HEK293 (cell line): Measurements from ENCODE around the gene TRPM2.

Source experiments
- CTCF ChIA-PET: fragments of 350-600 bp; formaldehyde crosslinking; extraction: SDS; loops from one replicate; lab custom pipeline; 2021; ENCODE audit warnings: antibody characterized with exemption; lab: Yijun Ruan, JAX
- POLR2A ChIA-PET: fragments of 300-600 bp; formaldehyde crosslinking; extraction: SDS; loops from one replicate; lab custom pipeline; 2020; ENCODE audit warnings: antibody characterized with exemption, inconsistent platforms; lab: Yijun Ruan, JAX
- H3K27ac ChIP-seq: fragments of 200-500 bp; sonication (Bioruptor generic); 2 replicates; pipeline ENCODE4 v1.5.1; 2014; ENCODE audit warnings: low read depth, low read length, control low read depth, inconsistent platforms; ENCODE audit errors: extremely low read depth
- H3K36me3 ChIP-seq, 2 experiments: fragments of 200-500 bp in 1 of 2; sonication (Bioruptor generic) in 1 of 2; 1 replicate in 1 of 2; 2 replicates in 1 of 2; pipeline ENCODE4 v1.5.1; 2014 to 2017; ENCODE audit warnings: inconsistent platforms in 2 of 2, low read length in 2 of 2; ENCODE audit not compliant: control insufficient read depth in 2 of 2, insufficient read depth in 1 of 2
- H3K4me1 ChIP-seq: fragments of 200-500 bp; sonication (Bioruptor generic); 2 replicates; pipeline ENCODE4 v1.5.1; 2014; ENCODE audit warnings: mild to moderate bottlenecking, low read length, inconsistent platforms; ENCODE audit not compliant: control insufficient read depth, insufficient read depth
- H3K4me3 ChIP-seq: 2 replicates; pipeline ENCODE4 v1.5.1; 2011; ENCODE audit warnings: low read depth, mild to moderate bottlenecking, control low read depth, low read length, moderate library complexity
- H3K9me3 ChIP-seq: fragments of 200-500 bp; sonication (Bioruptor generic); 2 replicates; pipeline ENCODE4 v1.5.1; 2014; ENCODE audit warnings: low read depth, low read length, inconsistent platforms; ENCODE audit not compliant: control insufficient read depth, insufficient read depth
- ELK4 ChIP-seq: IDR thresholded peaks from 2 replicates; pipeline ENCODE4 v1.6.1; 2011; ENCODE audit warnings: mild to moderate bottlenecking, low read depth, low read length, borderline replicate concordance
- HOXD13 ChIP-seq: sonication (generic); formaldehyde crosslinking; IDR thresholded peaks from 2 replicates; pipeline ENCODE4 v1.8.0; 2022; ENCODE audit warnings: missing genetic modification reagents, borderline replicate concordance
- KLF1 ChIP-seq: fragments of 450-650 bp; formaldehyde crosslinking; IDR thresholded peaks from 2 replicates; pipeline ENCODE4 v1.5.1; 2016; ENCODE audit warnings: missing biosample characterization, missing genetic modification characterization
- KLF16 ChIP-seq: fragments of 450-650 bp; formaldehyde crosslinking; IDR thresholded peaks from 2 replicates; pipeline ENCODE4 v1.5.1; 2017; ENCODE audit warnings: missing biosample characterization, missing genetic modification characterization
- KLF8 ChIP-seq: fragments of 450-650 bp; formaldehyde crosslinking; IDR thresholded peaks from 2 replicates; pipeline ENCODE4 v1.5.1; 2016; ENCODE audit warnings: missing biosample characterization, missing genetic modification characterization
- SP2 ChIP-seq: fragments of 450-650 bp; formaldehyde crosslinking; IDR thresholded peaks from 2 replicates; pipeline ENCODE4 v1.5.1; 2016; ENCODE audit warnings: missing biosample characterization, missing genetic modification characterization
- SP3 ChIP-seq: fragments of 450-650 bp; formaldehyde crosslinking; IDR thresholded peaks from 2 replicates; pipeline ENCODE4 v1.5.1; 2016; ENCODE audit warnings: missing biosample characterization, missing genetic modification characterization
- ZNF132 ChIP-seq: fragments of 450-650 bp; formaldehyde crosslinking; IDR thresholded peaks from 2 replicates; pipeline ENCODE4 v1.5.1; 2017; ENCODE audit warnings: missing biosample characterization, missing genetic modification characterization, borderline replicate concordance
- ZNF138 ChIP-seq: fragments of 450-650 bp; formaldehyde crosslinking; IDR thresholded peaks from 2 replicates; pipeline ENCODE4 v1.5.1; 2016; ENCODE audit warnings: missing biosample characterization, missing genetic modification characterization, borderline replicate concordance
- ZNF202 ChIP-seq: fragments of 450-650 bp; formaldehyde crosslinking; IDR thresholded peaks from 2 replicates; pipeline ENCODE4 v1.5.1; 2016; ENCODE audit warnings: missing biosample characterization, missing genetic modification characterization, borderline replicate concordance
- ZNF391 ChIP-seq: fragments of 450-650 bp; formaldehyde crosslinking; IDR thresholded peaks from 2 replicates; pipeline ENCODE4 v1.5.1; 2016; ENCODE audit warnings: low read depth, missing biosample characterization, missing genetic modification characterization, borderline replicate concordance
- ZNF423 ChIP-seq: fragments of 450-650 bp; formaldehyde crosslinking; IDR thresholded peaks from 2 replicates; pipeline ENCODE4 v1.5.1; 2016; ENCODE audit warnings: missing biosample characterization, missing genetic modification characterization
- ZNF561 ChIP-seq: fragments of 450-650 bp; IDR thresholded peaks from 2 replicates; pipeline ENCODE4 v1.5.1; 2018; ENCODE audit warnings: missing biosample characterization, missing genetic modification characterization, borderline replicate concordance
- ZNF571 ChIP-seq: fragments of 450-650 bp; formaldehyde crosslinking; IDR thresholded peaks from 2 replicates; pipeline ENCODE4 v1.5.0; 2017; ENCODE audit warnings: missing biosample characterization, missing genetic modification characterization
- ZNF623 ChIP-seq: fragments of 450-650 bp; formaldehyde crosslinking; IDR thresholded peaks from 2 replicates; pipeline ENCODE4 v1.5.1; 2016; ENCODE audit warnings: missing biosample characterization, missing genetic modification characterization
- ZNF639 ChIP-seq: fragments of 450-650 bp; formaldehyde crosslinking; IDR thresholded peaks from 2 replicates; pipeline ENCODE4 v1.5.1; 2016; ENCODE audit warnings: missing biosample characterization, missing genetic modification characterization
- ZNF664 ChIP-seq: fragments of 450-650 bp; formaldehyde crosslinking; IDR thresholded peaks from 2 replicates; pipeline ENCODE4 v1.5.1; 2016; ENCODE audit warnings: missing biosample characterization, missing genetic modification characterization
- ZNF707 ChIP-seq: fragments of 450-650 bp; formaldehyde crosslinking; IDR thresholded peaks from 2 replicates; pipeline ENCODE4 v1.5.1; 2016; ENCODE audit warnings: missing biosample characterization, missing genetic modification characterization
- ZNF76 ChIP-seq: fragments of 450-650 bp; formaldehyde crosslinking; IDR thresholded peaks from 2 replicates; pipeline ENCODE4; 2016; ENCODE audit warnings: low read depth, missing biosample characterization, missing genetic modification characterization, borderline replicate concordance
- ZSCAN5A ChIP-seq: fragments of 450-650 bp; formaldehyde crosslinking; IDR thresholded peaks from 2 replicates; pipeline ENCODE4 v1.5.1; 2016; ENCODE audit warnings: missing biosample characterization, missing genetic modification characterization
- TF ChIP-seq, protein P1 (sequence below): fragments of 450-650 bp; formaldehyde crosslinking; IDR thresholded peaks from 2 replicates; pipeline ENCODE4 v1.5.1; 2016; ENCODE audit warnings: missing biosample characterization, missing genetic modification characterization
- TF ChIP-seq, protein P2 (sequence below): fragments of 450-650 bp; formaldehyde crosslinking; IDR thresholded peaks from 2 replicates; pipeline ENCODE4 v1.5.1; 2016; ENCODE audit warnings: missing biosample characterization, missing genetic modification characterization
- TF ChIP-seq, protein P3 (sequence below): fragments of 450-650 bp; formaldehyde crosslinking; IDR thresholded peaks from 2 replicates; pipeline ENCODE4 v1.5.0; 2017; ENCODE audit warnings: missing biosample characterization, missing genetic modification characterization, borderline replicate concordance

The TRPM2 gene

GRCh38 chr21:44443891-44444285, 90.5 kb downstream of the TRPM2 start (continued):
- no peak for TF ChIP-seq ZNF623 (tag by site-specific recombination)
- TF ChIP-seq ZNF138 = no peak
- no peak for TF ChIP-seq ZNF423 (tag by site-specific recombination)
- TF ChIP-seq, protein P1, sequence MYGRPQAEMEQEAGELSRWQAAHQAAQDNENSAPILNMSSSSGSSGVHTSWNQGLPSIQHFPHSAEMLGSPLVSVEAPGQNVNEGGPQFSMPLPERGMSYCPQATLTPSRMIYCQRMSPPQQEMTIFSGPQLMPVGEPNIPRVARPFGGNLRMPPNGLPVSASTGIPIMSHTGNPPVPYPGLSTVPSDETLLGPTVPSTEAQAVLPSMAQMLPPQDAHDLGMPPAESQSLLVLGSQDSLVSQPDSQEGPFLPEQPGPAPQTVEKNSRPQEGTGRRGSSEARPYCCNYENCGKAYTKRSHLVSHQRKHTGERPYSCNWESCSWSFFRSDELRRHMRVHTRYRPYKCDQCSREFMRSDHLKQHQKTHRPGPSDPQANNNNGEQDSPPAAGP (tag by site-specific recombination) = no peak

DNA sequence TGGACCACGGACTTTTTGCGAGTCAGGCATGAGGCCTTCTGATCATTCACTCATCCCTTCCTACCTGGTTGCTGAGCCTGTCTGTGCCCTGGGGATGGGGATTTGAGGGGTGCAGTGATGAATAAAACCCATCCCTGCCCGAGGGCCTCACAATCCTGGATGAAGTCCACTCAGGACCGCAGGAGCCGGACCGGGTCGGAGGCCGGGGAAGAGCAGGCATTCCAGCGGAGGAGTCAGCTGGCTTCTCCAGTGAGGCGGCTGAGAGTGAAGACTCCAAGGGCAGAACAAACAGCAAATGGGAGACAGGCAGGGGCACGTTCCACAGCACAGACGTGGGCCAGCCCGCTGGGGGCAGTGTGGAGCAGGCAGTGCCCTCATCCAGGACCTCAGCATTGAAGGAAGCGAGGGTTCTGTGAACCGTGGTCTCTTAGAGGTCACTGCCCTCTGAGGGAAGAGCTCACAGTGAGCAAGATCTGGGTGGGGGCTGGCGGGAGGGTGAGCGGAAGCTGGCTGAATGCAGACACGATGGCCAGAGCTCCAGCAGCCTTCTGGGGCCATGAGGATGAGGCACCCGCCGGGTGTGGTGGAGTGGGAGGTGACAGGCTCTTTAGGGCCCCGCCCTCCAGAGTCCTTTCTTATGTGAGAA, 91.0 kb downstream of the TRPM2 start:
- CTCF ChIA-PET = interaction anchor here (0.6 to 0.7 kb wide), 2 partner anchors 72 to 768 kb away, joined by 3 to 4 read pairs; no protein-coding TSS in a partner anchor
- no peak overlapping the region for H3K27ac ChIP-seq

GRCh38 chr21:44445145-44445812, 91.9 kb downstream of the TRPM2 start:
- Histone ChIP-seq H3K4me1 (no peaks in the 10 kb centered on the region), H3K27ac (no peak overlapping the region), H3K9me3 (no peaks in the 10 kb centered on the region), H3K4me3 (no peak overlapping the region), H3K36me3 (no peaks in the 10 kb centered on the region)
- POLR2A ChIA-PET = interaction anchor here (0.7 kb wide), 1 partner anchor 17 kb away, joined by 4 read pairs; no protein-coding TSS in a partner anchor
- CTCF ChIA-PET = interaction anchor here (0.6 to 0.7 kb wide), 2 partner anchors 768 to 903 kb away, joined by 3 to 4 read pairs; no protein-coding TSS in a partner anchor
- TF ChIP-seq ZNF639 (tag by site-specific recombination) (no peak), ZNF76 (no peak), SP3 (tag by site-specific recombination) (no peak), ZNF664 (tag by site-specific recombination) (no peak), ZNF391 (tag by site-specific recombination) (no peak), ZNF202 (tag by site-specific recombination) (no peak)
- TF ChIP-seq, protein P2, sequence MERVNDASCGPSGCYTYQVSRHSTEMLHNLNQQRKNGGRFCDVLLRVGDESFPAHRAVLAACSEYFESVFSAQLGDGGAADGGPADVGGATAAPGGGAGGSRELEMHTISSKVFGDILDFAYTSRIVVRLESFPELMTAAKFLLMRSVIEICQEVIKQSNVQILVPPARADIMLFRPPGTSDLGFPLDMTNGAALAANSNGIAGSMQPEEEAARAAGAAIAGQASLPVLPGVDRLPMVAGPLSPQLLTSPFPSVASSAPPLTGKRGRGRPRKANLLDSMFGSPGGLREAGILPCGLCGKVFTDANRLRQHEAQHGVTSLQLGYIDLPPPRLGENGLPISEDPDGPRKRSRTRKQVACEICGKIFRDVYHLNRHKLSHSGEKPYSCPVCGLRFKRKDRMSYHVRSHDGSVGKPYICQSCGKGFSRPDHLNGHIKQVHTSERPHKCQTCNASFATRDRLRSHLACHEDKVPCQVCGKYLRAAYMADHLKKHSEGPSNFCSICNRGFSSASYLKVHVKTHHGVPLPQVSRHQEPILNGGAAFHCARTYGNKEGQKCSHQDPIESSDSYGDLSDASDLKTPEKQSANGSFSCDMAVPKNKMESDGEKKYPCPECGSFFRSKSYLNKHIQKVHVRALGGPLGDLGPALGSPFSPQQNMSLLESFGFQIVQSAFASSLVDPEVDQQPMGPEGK (tag by site-specific recombination) = no peak

More for the DNA sequence above, 91.0 kb downstream of the TRPM2 start:
- no peak overlapping the region for H3K4me3 ChIP-seq
- TF ChIP-seq ZSCAN5A (tag by site-specific recombination) (0 out of 2 replicates have a peak, but pooled peaks have one; percentile 33), ZNF561 (tag by site-specific recombination) (no peak), ELK4 (no peak), HOXD13 (no peak), KLF16 (tag by site-specific recombination) (no peak), SP2 (tag by site-specific recombination) (no peak), KLF8 (tag by site-specific recombination) (0 out of 2 replicates have a peak, but pooled peaks have one; percentile 15), ZNF707 (tag by site-specific recombination) (no peak), ZNF132 (tag by site-specific recombination) (no peak), ZNF571 (tag by site-specific recombination) (no peak), KLF1 (peak; percentile 74)
- TF ChIP-seq, protein P3, sequence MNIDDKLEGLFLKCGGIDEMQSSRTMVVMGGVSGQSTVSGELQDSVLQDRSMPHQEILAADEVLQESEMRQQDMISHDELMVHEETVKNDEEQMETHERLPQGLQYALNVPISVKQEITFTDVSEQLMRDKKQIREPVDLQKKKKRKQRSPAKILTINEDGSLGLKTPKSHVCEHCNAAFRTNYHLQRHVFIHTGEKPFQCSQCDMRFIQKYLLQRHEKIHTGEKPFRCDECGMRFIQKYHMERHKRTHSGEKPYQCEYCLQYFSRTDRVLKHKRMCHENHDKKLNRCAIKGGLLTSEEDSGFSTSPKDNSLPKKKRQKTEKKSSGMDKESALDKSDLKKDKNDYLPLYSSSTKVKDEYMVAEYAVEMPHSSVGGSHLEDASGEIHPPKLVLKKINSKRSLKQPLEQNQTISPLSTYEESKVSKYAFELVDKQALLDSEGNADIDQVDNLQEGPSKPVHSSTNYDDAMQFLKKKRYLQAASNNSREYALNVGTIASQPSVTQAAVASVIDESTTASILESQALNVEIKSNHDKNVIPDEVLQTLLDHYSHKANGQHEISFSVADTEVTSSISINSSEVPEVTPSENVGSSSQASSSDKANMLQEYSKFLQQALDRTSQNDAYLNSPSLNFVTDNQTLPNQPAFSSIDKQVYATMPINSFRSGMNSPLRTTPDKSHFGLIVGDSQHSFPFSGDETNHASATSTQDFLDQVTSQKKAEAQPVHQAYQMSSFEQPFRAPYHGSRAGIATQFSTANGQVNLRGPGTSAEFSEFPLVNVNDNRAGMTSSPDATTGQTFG (tag by site-specific recombination) = no peak
- H3K4me1 ChIP-seq = no peaks in the 10 kb centered on the region
- H3K9me3 ChIP-seq = no peaks in the 10 kb centered on the region
- no peaks in the 10 kb centered on the region for H3K36me3 ChIP-seq
- POLR2A ChIA-PET = interaction anchor here (0.7 kb wide), 1 partner anchor 18 kb away, joined by 4 read pairs; no protein-coding TSS in a partner anchor
